BLaER1 treated with 17β-estradiol and CSF1 and Interleukin-3, amounts not matched to agents 10 nM and 100 nM (cell line): ENCODE results near the gene CFAP46.

Experiments
- H3K27ac ChIP-seq, 11 experiments: shearing (Covaris generic); formaldehyde crosslinking; 2 replicates each; pipeline ENCODE4 v1.8.1; 2022
- H3K27me3 ChIP-seq, 11 experiments: shearing (Covaris generic); formaldehyde crosslinking; 2 replicates each; pipeline ENCODE4 v1.8.1; 2022
- H3K36me3 ChIP-seq, 11 experiments: shearing (Covaris generic); formaldehyde crosslinking; 2 replicates each; pipeline ENCODE4 v1.8.1; 2022
- H3K4me1 ChIP-seq, 10 experiments: shearing (Covaris generic); formaldehyde crosslinking; 2 replicates each; pipeline ENCODE4 v1.8.1; 2022
- H3K4me2 ChIP-seq, 11 experiments: shearing (Covaris generic); formaldehyde crosslinking; 2 replicates each; pipeline ENCODE4 v1.8.1; 2022
- H3K4me3 ChIP-seq, 10 experiments: shearing (Covaris generic); formaldehyde crosslinking; 2 replicates each; pipeline ENCODE4 v1.8.1; 2022
- H3K9ac ChIP-seq, 11 experiments: shearing (Covaris generic); formaldehyde crosslinking; 2 replicates each; pipeline ENCODE4 v1.8.1; 2022
- H3K9me3 ChIP-seq, 11 experiments: shearing (Covaris generic); formaldehyde crosslinking; replicated peaks in 1 of 11; 2 replicates each; pipeline ENCODE4 v1.8.1; 2022
- H4K20me1 ChIP-seq, 11 experiments: shearing (Covaris generic); formaldehyde crosslinking; 2 replicates each; pipeline ENCODE4 v1.8.1; 2022
- Cebpa-rat ChIP-seq, 11 experiments: shearing (Covaris generic); IDR thresholded peaks; 2 replicates each; pipeline ENCODE4 v1.8.1; 2022

Gene CFAP46

GRCh38 chr10:132850896-132851295, 91.5 kb downstream of the CFAP46 start:
- no peak for TF ChIP-seq Cebpa-rat (IDR thresholded peaks at IDR 0.05)
- peak overlapping the region in 9 of 11 experiments; percentile 75 to 92 (median 87); a peak in 17 of 22 replicates for H3K4me2 ChIP-seq

GRCh38 chr10:132850246-132850645, 92.1 kb downstream of the CFAP46 start:
- Histone ChIP-seq H3K27me3 (peaks cover 0 to 33% (median 0%) of the 10 kb centered on the region in 11 experiments; a peak in 5 of 22 replicates), H3K4me3 (no peak overlapping the region), H3K4me1 (peaks cover 35 to 64% (median 60%) of the 10 kb centered on the region in 10 experiments), H3K9me3 (peaks cover 0 to 4% (median 0%) of the 10 kb centered on the region in 11 experiments; a peak in 1 of 22 replicates), H4K20me1 (no peaks in the 10 kb centered on the region), H3K9ac (peak overlapping the region in 2 of 11 experiments; percentile 15 to 21; a peak in 2 of 22 replicates), H3K36me3 (no peaks in the 10 kb centered on the region), H3K4me2 (peak overlapping the region; percentile 40 to 92 (median 85); a peak in 21 of 22 replicates), H3K27ac (no peak overlapping the region; a peak in 1 of 22 replicates)
- no peak for TF ChIP-seq Cebpa-rat (IDR thresholded peaks at IDR 0.05)

More at GRCh38 chr10:132850896-132851295, 91.5 kb downstream of the CFAP46 start:
- Histone ChIP-seq H3K9ac (no peak overlapping the region), H3K4me3 (no peak overlapping the region), H3K36me3 (no peaks in the 10 kb centered on the region), H4K20me1 (no peaks in the 10 kb centered on the region), H3K27me3 (peaks cover 0 to 33% (median 0%) of the 10 kb centered on the region in 11 experiments; a peak in 5 of 22 replicates), H3K4me1 (peaks cover 35 to 57% (median 56%) of the 10 kb centered on the region in 10 experiments), H3K27ac (no peak overlapping the region), H3K9me3 (peaks cover 0 to 7% (median 0%) of the 10 kb centered on the region in 11 experiments; a peak in 6 of 22 replicates)

GRCh38 chr10:132849546-132850031, 92.8 kb downstream of the CFAP46 start:
- Histone ChIP-seq H3K9me3 (peaks cover 0 to 4% (median 0%) of the 10 kb centered on the region in 11 experiments; a peak in 1 of 22 replicates), H3K4me1 (peaks cover 35 to 65% (median 60%) of the 10 kb centered on the region in 10 experiments), H4K20me1 (no peaks in the 10 kb centered on the region), H3K4me2 (peak overlapping the region; percentile 75 to 92 (median 85); a peak in 20 of 22 replicates), H3K9ac (peak overlapping the region in 3 of 11 experiments; percentile 15 to 21 (median 21); a peak in 4 of 22 replicates), H3K27ac (no peak overlapping the region), H3K4me3 (peak overlapping the region in 1 of 10 experiments; percentile 38; a peak in 1 of 20 replicates), H3K27me3 (peaks cover 0 to 33% (median 0%) of the 10 kb centered on the region in 11 experiments; a peak in 5 of 22 replicates), H3K36me3 (no peaks in the 10 kb centered on the region)
- TF ChIP-seq Cebpa-rat (IDR thresholded peaks at IDR 0.05), result no peak

GRCh38 chr10:132848951-132849545, 93.3 kb downstream of the CFAP46 start:
- Histone ChIP-seq H3K9me3 (peaks cover 0 to 4% (median 0%) of the 10 kb centered on the region in 11 experiments; a peak in 1 of 22 replicates), H3K4me1 (peaks cover 35 to 65% (median 60%) of the 10 kb centered on the region in 10 experiments), H4K20me1 (no peaks in the 10 kb centered on the region), H3K27ac (0 out of 22 replicates have a peak overlapping the region, but pooled peaks of 1 of the 11 experiments have one; percentile 11), H3K9ac (peak overlapping the region in 3 of 11 experiments; percentile 15 to 21 (median 21); a peak in 4 of 22 replicates), H3K4me3 (peak overlapping the region in 4 of 10 experiments; percentile 36 to 51 (median 38); a peak in 4 of 20 replicates), H3K27me3 (peaks cover 0 to 33% (median 0%) of the 10 kb centered on the region in 11 experiments; a peak in 5 of 22 replicates), H3K4me2 (peak overlapping the region; percentile 75 to 92 (median 85)), H3K36me3 (no peaks in the 10 kb centered on the region)
- no peak for TF ChIP-seq Cebpa-rat (IDR thresholded peaks at IDR 0.05)

DNA sequence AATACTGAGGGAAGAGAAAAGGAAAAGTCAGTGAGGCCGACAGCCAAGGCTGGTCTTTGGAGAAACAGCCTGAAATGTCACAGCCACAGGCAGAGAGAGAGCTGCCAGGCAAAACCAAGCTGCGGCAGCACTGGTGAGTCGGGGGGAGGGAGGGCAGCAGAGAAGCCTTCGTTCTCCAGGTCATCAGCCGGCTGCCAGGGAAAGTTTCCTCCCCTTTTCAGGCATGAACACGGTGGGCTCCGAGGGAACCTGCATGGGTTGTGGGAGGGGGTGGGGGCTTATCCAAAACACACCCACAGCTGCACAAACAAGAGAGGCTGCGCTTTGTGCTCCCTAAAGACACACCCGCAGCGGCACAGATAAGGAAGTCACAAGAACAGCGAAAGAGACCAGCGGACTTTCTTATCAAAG, 94.1 kb downstream of the CFAP46 start:
- peaks cover 0 to 5% (median 2%) of the 10 kb centered on the region in 11 experiments; a peak in 14 of 22 replicates for H3K9me3 ChIP-seq
- TF ChIP-seq Cebpa-rat (IDR thresholded peaks at IDR 0.05), result no peak
- peak overlapping the region in 4 of 11 experiments; percentile 11 to 36 (median 21); a peak in 4 of 22 replicates for H3K27ac ChIP-seq
- H4K20me1 ChIP-seq, result no peaks in the 10 kb centered on the region
- peaks cover 0 to 33% (median 0%) of the 10 kb centered on the region in 11 experiments; a peak in 5 of 22 replicates for H3K27me3 ChIP-seq
- peak overlapping the region; percentile 75 to 92 (median 85) for H3K4me2 ChIP-seq
- H3K9ac ChIP-seq, result peak overlapping the region in 8 of 11 experiments; percentile 21 to 54 (median 32); a peak in 13 of 22 replicates
- peaks cover 35 to 65% (median 60%) of the 10 kb centered on the region in 10 experiments for H3K4me1 ChIP-seq
- peak overlapping the region; percentile 21 to 59 (median 38); a peak in 13 of 20 replicates for H3K4me3 ChIP-seq
- no peaks in the 10 kb centered on the region for H3K36me3 ChIP-seq

DNA sequence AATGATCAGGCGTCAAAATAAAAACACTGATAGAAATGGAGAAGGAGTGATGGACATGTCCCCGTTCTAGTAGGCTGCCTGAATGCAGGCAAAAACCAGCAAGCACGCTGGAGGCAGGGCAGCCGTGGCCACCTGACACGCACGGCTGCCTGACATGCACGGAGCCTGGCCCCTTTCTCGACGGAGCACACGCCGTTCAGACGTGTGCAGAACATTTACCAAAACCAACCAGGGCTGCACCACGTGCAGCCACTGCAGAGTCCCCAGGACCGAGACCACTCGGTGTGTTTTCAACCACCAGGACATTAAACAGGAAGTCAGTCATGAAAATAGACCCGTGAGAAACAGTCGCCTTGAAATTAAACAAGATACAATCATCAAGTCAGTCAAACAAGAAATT, 94.5 kb downstream of the CFAP46 start:
- peaks cover 35 to 65% (median 60%) of the 10 kb centered on the region in 10 experiments for H3K4me1 ChIP-seq
- peaks cover 4 to 10% (median 6%) of the 10 kb centered on the region in 11 experiments for H3K9me3 ChIP-seq
- no peaks in the 10 kb centered on the region for H3K36me3 ChIP-seq
- H3K27ac ChIP-seq, result peak overlapping the region in 3 of 11 experiments; percentile 11 to 36 (median 24); a peak in 3 of 22 replicates
- peak overlapping the region; percentile 75 to 92 (median 85) for H3K4me2 ChIP-seq
- no peak for TF ChIP-seq Cebpa-rat (IDR thresholded peaks at IDR 0.05)
- peak overlapping the region in 8 of 11 experiments; percentile 26 to 54 (median 40); a peak in 10 of 22 replicates for H3K9ac ChIP-seq
- peaks cover 0 to 33% (median 0%) of the 10 kb centered on the region in 11 experiments; a peak in 5 of 22 replicates for H3K27me3 ChIP-seq
- H3K4me3 ChIP-seq, result peak overlapping the region; percentile 21 to 59 (median 38); a peak in 13 of 20 replicates
- H4K20me1 ChIP-seq, result no peaks in the 10 kb centered on the region

GRCh38 chr10:132847416-132847777, 95.0 kb downstream of the CFAP46 start:
- Histone ChIP-seq H3K9me3 (peaks cover 8 to 14% (median 11%) of the 10 kb centered on the region in 11 experiments), H3K27ac (0 out of 22 replicates have a peak overlapping the region, but pooled peaks of 1 of the 11 experiments have one; percentile 24), H3K4me2 (peak overlapping the region; percentile 75 to 92 (median 85)), H3K9ac (peak overlapping the region in 3 of 11 experiments; percentile 39 to 51 (median 40); a peak in 3 of 22 replicates), H3K27me3 (peaks cover 0 to 33% (median 0%) of the 10 kb centered on the region in 11 experiments; a peak in 5 of 22 replicates), H3K4me3 (0 out of 20 replicates have a peak overlapping the region, but pooled peaks of 1 of the 10 experiments have one; percentile 38), H4K20me1 (no peaks in the 10 kb centered on the region), H3K36me3 (no peaks in the 10 kb centered on the region), H3K4me1 (peaks cover 35 to 65% (median 60%) of the 10 kb centered on the region in 10 experiments)
- TF ChIP-seq Cebpa-rat (IDR thresholded peaks at IDR 0.05), result no peak

DNA sequence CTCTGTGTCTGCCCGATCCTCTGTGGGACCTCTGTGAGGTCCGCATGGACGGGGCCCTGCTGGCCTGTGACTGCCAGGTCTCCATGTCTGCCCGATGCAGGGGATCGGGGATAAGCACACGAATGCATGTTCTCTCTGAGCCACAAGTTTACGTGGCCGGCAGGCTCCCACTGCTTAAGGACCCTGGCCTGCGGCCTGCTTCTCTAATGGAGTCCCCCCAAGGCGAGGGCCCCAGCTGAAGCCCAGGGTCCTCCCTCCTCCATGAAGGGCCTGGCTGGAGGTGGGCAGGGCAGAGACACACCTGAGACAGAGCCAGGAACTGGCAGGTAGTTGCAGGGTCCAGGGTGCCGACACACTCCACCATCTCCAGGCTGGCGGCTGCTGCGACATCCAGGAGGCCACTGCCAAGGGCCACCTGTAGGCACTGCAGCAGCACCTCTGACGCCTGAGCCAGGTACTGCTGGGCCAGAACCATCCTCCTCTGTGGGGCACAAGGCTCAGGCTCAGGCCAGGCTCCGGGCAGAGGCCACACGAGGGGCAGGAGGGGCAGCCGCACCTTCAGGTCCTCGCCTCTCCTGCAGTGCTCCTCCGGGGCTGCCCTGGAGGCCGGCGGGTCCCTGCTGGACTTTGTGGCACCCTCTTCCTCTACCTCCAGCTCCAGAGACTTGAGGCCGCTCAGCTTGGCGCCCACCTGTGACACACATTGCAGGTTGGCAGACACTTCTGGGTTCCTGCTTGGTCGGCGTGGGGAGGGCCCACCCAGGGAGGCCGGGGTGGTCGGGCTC, 95.5 kb downstream of the CFAP46 start:
- Histone ChIP-seq H3K9me3 (peaks cover 14 to 20% (median 17%) of the 10 kb centered on the region in 11 experiments), H3K4me2 (peak overlapping the region in 10 of 11 experiments; percentile 75 to 92 (median 86); a peak in 19 of 22 replicates), H4K20me1 (no peaks in the 10 kb centered on the region), H3K36me3 (no peaks in the 10 kb centered on the region), H3K27ac (no peak overlapping the region), H3K4me3 (no peak overlapping the region), H3K4me1 (peaks cover 35 to 65% (median 60%) of the 10 kb centered on the region in 10 experiments), H3K27me3 (peaks cover 0 to 33% (median 0%) of the 10 kb centered on the region in 11 experiments; a peak in 5 of 22 replicates), H3K9ac (peak overlapping the region in 2 of 11 experiments; percentile 39 to 40; a peak in 3 of 22 replicates)
- TF ChIP-seq Cebpa-rat (IDR thresholded peaks at IDR 0.05), result no peak
